ENCODE results near the gene AVPI1. TPM values are rescaled to one million over a fixed set of nuclear protein-coding genes. Genes with fewer than 3 reads are reported as not detected.
"Not testable (repeated sequence)": the region's sequence is repeated elsewhere in the genome, so short reads cannot be mapped to it uniquely, and the experiment has no call there.

The AVPI1 gene
- total and polyA plus RNA-seq, 2 donors (not counting 3 experiments of a cell fraction or from before 2014, with no cell fraction given) = 2.4 to 3.7 TPM

- TF ChIP-seq POLR2A (IDR thresholded peaks at IDR 0.05; ENCODE audit: low read depth, low read length) (peak; percentile 62), EZH2 (IDR thresholded peaks at IDR 0.05; ENCODE audit: borderline replicate concordance, low read depth, low read length, severe bottlenecking) (no peak), MAX (IDR thresholded peaks at IDR 0.05; ENCODE audit: insufficient read depth, insufficient read length) (no peak), MYC (IDR thresholded peaks at IDR 0.05; ENCODE audit: low read depth, low read length) (no peak), JUN (IDR thresholded peaks at IDR 0.05; ENCODE audit: borderline replicate concordance, insufficient read depth, insufficient read length, low read depth) (no peak), GATA2 (IDR thresholded peaks at IDR 0.05; ENCODE audit: insufficient read depth, insufficient read length, low read depth, low read length) (no peak), FOS (IDR thresholded peaks at IDR 0.05; ENCODE audit: borderline replicate concordance, insufficient read depth, low read length) (no peak), POLR2AphosphoS5 (IDR thresholded peaks at IDR 0.05; ENCODE audit: insufficient read depth, low read depth, low read length) (peak; percentile 70), CTCF (IDR thresholded peaks at IDR 0.05; ENCODE audit: extremely low read depth in 1 of 2, insufficient read depth in 1 of 2, low read depth in 1 of 2, low read length in 2 of 2) (no peak)
- H2AFZ ChIP-seq (ENCODE audit: low read depth, low read length) = peak within 1 kb of the TSS; percentile 46
- H3K27ac ChIP-seq (ENCODE audit: insufficient read depth, low read depth, low read length) = peak within 1 kb of the TSS; percentile 9
- peak within 1 kb of the TSS; percentile 90 for H3K4me2 ChIP-seq (ENCODE audit: insufficient read depth, low read length)
- CTCF ChIA-PET = interaction anchor here (0.8 to 1.1 kb wide), 4 partner anchors 9 to 44 kb away, joined by 3 to 6 read pairs (median 4); no protein-coding TSS in a partner anchor
- dilution Hi-C loops (cut with MboI; ENCODE audit: extremely low pct_ligation_motif_present, low sequenced_read_pairs) (no loop called here), intact Hi-C loops (cut with micrococcal nuclease) (loop anchor here (1.0 kb wide), 2 partner anchors 9 to 47 kb away; partner anchors contain the start of gene AVPI1)
- no peaks in the 10 kb centered on the region for H4K20me1 ChIP-seq (replicated peaks; ENCODE audit: control insufficient read depth, extremely low read depth, insufficient read depth, low read length)
- no peaks in the 10 kb centered on the region for H3K9me1 ChIP-seq (replicated peaks; ENCODE audit: control insufficient read depth, extremely low read depth, insufficient read depth, low read length)
- H3K36me3 ChIP-seq (ENCODE audit: control insufficient read depth in 2 of 2, extremely low read depth in 1 of 2, insufficient read depth in 2 of 2, low read length in 2 of 2) = peaks cover 0 to 6% of the 10 kb centered on the region in 2 experiments
- DNase-seq (ENCODE audit: low read depth, low spot score) (peak; percentile 100), FAIRE-seq (peak; percentile 95)
- no peaks in the 10 kb centered on the region for H3K27me3 ChIP-seq (ENCODE audit: control insufficient read depth in 2 of 2, insufficient read depth in 2 of 2, low read length in 2 of 2)
- peaks cover 9% of the 10 kb centered on the region for H3K4me1 ChIP-seq (ENCODE audit: control insufficient read depth, extremely low read depth, insufficient read depth, low read length)
- H3K79me2 ChIP-seq (ENCODE audit: control insufficient read depth, insufficient read depth, low read length) = peaks cover 12% of the 10 kb centered on the region
- H3K9ac ChIP-seq (replicated peaks; ENCODE audit: extremely low read depth, insufficient read depth, low read length) = peak within 1 kb of the TSS; percentile 63
- H3K9me3 ChIP-seq (replicated peaks; ENCODE audit: control insufficient read depth, insufficient read depth, low read length) = no peaks in the 10 kb centered on the region
- H3K4me3 ChIP-seq (replicated peaks in 1 of 3; ENCODE audit: insufficient read depth in 1 of 3, low read depth in 1 of 3, low read length in 3 of 3) = peak within 1 kb of the TSS; percentile 51 to 73 (median 69)
- POLR2A ChIA-PET = no interaction called here
- BruUV-seq (replicated peaks) = no TSS peak
These were observed 46.7 kb downstream of the AVPI1 start, which contains the start of gene PI4K2A for GRCh38 chr10:97640174-97640867. PI4K2A (plus strand) TSS chr10:97640671; CDS start chr10:97640743, 72 bp downstream.

- CTCF ChIA-PET; DNase-seq (ENCODE audit: low read depth, low spot score); intact Hi-C loops (cut with micrococcal nuclease); FAIRE-seq; H4K20me1 ChIP-seq (replicated peaks; ENCODE audit: control insufficient read depth, extremely low read depth, insufficient read depth, low read length); H3K27ac ChIP-seq (ENCODE audit: insufficient read depth, low read depth, low read length); H3K9ac ChIP-seq (replicated peaks; ENCODE audit: extremely low read depth, insufficient read depth, low read length); H3K4me3 ChIP-seq (replicated peaks in 1 of 3; ENCODE audit: insufficient read depth in 1 of 3, low read depth in 1 of 3, low read length in 3 of 3); H3K36me3 ChIP-seq (ENCODE audit: control insufficient read depth in 2 of 2, extremely low read depth in 1 of 2, insufficient read depth in 2 of 2, low read length in 2 of 2); H3K4me1 ChIP-seq (ENCODE audit: control insufficient read depth, extremely low read depth, insufficient read depth, low read length); dilution Hi-C loops (cut with MboI; ENCODE audit: extremely low pct_ligation_motif_present, low sequenced_read_pairs); POLR2A ChIA-PET; H2AFZ ChIP-seq (ENCODE audit: low read depth, low read length); BruUV-seq (replicated peaks); H3K27me3 ChIP-seq (ENCODE audit: control insufficient read depth in 2 of 2, insufficient read depth in 2 of 2, low read length in 2 of 2); H3K9me1 ChIP-seq (replicated peaks; ENCODE audit: control insufficient read depth, extremely low read depth, insufficient read depth, low read length); H3K4me2 ChIP-seq (ENCODE audit: insufficient read depth, low read length); H3K9me3 ChIP-seq (replicated peaks; ENCODE audit: control insufficient read depth, insufficient read depth, low read length): not testable (repeated sequence)
- H3K79me2 ChIP-seq (ENCODE audit: control insufficient read depth, insufficient read depth, low read length) = peaks cover 12% of the 10 kb centered on the region
These were observed 48.0 kb downstream of the AVPI1 start for GRCh38 chr10:97639090-97639489.

Data from endothelial cell of umbilical vein (primary cell).